ENCODE results near the gene PTGS2. TPM values are rescaled to one million over a fixed set of nuclear protein-coding genes. Genes with fewer than 3 reads are reported as not detected.

Gene PTGS2
- total and polyA plus RNA-seq, 2 of the 8 experiments (the other 6 are each of a cell fraction or from before 2014, with no cell fraction given) = 0.29 to 0.35 TPM

DNA sequence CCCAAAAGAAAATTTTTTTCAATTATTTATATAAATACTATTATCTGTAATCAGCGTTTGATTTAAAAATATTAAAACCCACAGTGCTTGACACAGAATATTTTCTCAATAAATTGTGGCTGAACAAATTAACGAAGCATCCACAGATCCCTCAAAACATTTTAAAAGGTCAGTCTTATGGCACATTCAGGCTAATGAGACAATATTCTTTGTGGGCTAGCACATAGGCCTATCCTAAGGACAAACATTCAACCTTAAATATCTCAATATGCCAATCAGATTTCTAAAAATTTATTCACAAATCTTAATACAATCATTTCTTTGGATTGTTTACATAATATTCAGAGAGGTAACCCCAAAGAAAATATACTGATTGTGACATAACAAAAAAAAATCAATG lies 8.1 kb downstream of the PTGS2 start:
- Histone ChIP-seq H2BK20ac (ENCODE audit: low read length) (no peak overlapping the region), H3K9me3 (ENCODE audit: insufficient read depth in 2 of 2, low read depth in 1 of 2, low read length in 1 of 2) (no peaks in the 10 kb centered on the region), H3K79me2 (ENCODE audit: control insufficient read depth in 1 of 2, insufficient read depth in 2 of 2, low read length in 2 of 2) (no peaks in the 10 kb centered on the region), H2BK12ac (ENCODE audit: low read depth, low read length) (no peak overlapping the region), H3K4ac (replicated peaks; ENCODE audit: insufficient read length, low read depth, low read length) (no peak overlapping the region), H3K18ac (ENCODE audit: extremely low read depth, low read length) (no peak overlapping the region), H4K20me1 (replicated peaks in 1 of 2; ENCODE audit: control insufficient read depth in 1 of 2, insufficient read depth in 2 of 2, low read length in 2 of 2) (no peaks in the 10 kb centered on the region), H2BK15ac (ENCODE audit: low read length) (no peak overlapping the region), H3K4me3 (ENCODE audit: extremely low read depth in 1 of 4, insufficient read depth in 2 of 4, low read depth in 3 of 4, low read length in 4 of 4) (no peak overlapping the region), H2BK120ac (replicated peaks; ENCODE audit: low read depth, low read length) (no peak overlapping the region), H3K36me3 (ENCODE audit: control insufficient read depth in 2 of 4, insufficient read depth in 4 of 4, low read length in 3 of 4) (no peaks in the 10 kb centered on the region), H3K4me1 (replicated peaks in 1 of 4; ENCODE audit: control insufficient read depth in 3 of 4, insufficient read depth in 4 of 4, low read length in 3 of 4) (no peaks in the 10 kb centered on the region), H4K5ac (ENCODE audit: insufficient read length, low read depth, low read length) (no peak overlapping the region), H4K8ac (ENCODE audit: extremely low read depth, insufficient read depth, low read length) (no peak overlapping the region), H3K14ac (ENCODE audit: insufficient read length) (no peak overlapping the region), H3K9ac (replicated peaks in 1 of 4; ENCODE audit: extremely low read depth in 1 of 4, low read depth in 3 of 4, low read length in 3 of 4) (no peak overlapping the region), H3K23ac (ENCODE audit: insufficient read length) (no peak overlapping the region), H3K23me2 (ENCODE audit: low read depth, low read length) (no peaks in the 10 kb centered on the region), H3K27ac (ENCODE audit: low read depth, low read length) (no peak overlapping the region), H3K79me1 (ENCODE audit: low read depth, low read length) (no peaks in the 10 kb centered on the region), H4K91ac (replicated peaks; ENCODE audit: insufficient read length, low read length) (no peak overlapping the region), H2BK5ac (ENCODE audit: low read depth, low read length) (no peak overlapping the region), H3K27me3 (replicated peaks in 1 of 4; ENCODE audit: control insufficient read depth in 3 of 4, extremely low read depth in 1 of 4, insufficient read depth in 3 of 4, low read length in 3 of 4) (no peaks in the 10 kb centered on the region), H3K4me2 (ENCODE audit: insufficient read depth in 1 of 2, low read depth in 2 of 2, low read length in 2 of 2) (no peak overlapping the region), H2AK5ac (ENCODE audit: low read depth, low read length) (no peak overlapping the region), H2AFZ (ENCODE audit: low read length) (no peak overlapping the region), H3K56ac (replicated peaks; ENCODE audit: insufficient read length, low read depth, low read length) (no peak overlapping the region)
- 89% methylated on average over 2 of the region's 2 CpGs; no CpG with 5 or more reads in 1 of the 2 experiments for WGBS, 2 experiments (ENCODE audit: extremely low coverage in 1 of 2, insufficient coverage in 1 of 2, insufficient read length in 1 of 2, insufficient replicate concordance in 2 of 2, low coverage in 1 of 2, low lambda C conversion rate in 2 of 2, missing lambda C conversion rate in 1 of 2)
- CTCF ChIA-PET (ENCODE audit: partially characterized antibody) = no interaction called here
- no peak for FAIRE-seq
- POLR2A ChIA-PET (ENCODE audit: partially characterized antibody) = no interaction called here
- no peak for DNase-seq (ENCODE audit: low read depth in 1 of 2, low spot score in 2 of 2)
- TF ChIP-seq JUN (IDR thresholded peaks at IDR 0.05; ENCODE audit: low read depth, low read length) (no peak), SIN3A (conservative IDR thresholded peaks at IDR 0.05 in 1 of 2, IDR thresholded peaks at IDR 0.05 in 1 of 2; ENCODE audit: low read depth in 1 of 2, low read length in 2 of 2) (no peak), GABPA (IDR thresholded peaks at IDR 0.05; ENCODE audit: borderline replicate concordance, insufficient read depth, low read length) (no peak), EGR1 (IDR thresholded peaks at IDR 0.05; ENCODE audit: borderline replicate concordance, low read depth, low read length) (no peak), HDAC2 (IDR thresholded peaks at IDR 0.05; ENCODE audit: borderline replicate concordance in 1 of 2, low read depth in 2 of 2, low read length in 2 of 2) (no peak), SP2 (IDR thresholded peaks at IDR 0.05; ENCODE audit: low read length) (no peak)
- TF ChIP-seq, protein P1, sequence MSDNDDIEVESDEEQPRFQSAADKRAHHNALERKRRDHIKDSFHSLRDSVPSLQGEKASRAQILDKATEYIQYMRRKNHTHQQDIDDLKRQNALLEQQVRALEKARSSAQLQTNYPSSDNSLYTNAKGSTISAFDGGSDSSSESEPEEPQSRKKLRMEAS (IDR thresholded peaks at IDR 0.05) = no peak
- TF ChIP-seq, protein P2, sequence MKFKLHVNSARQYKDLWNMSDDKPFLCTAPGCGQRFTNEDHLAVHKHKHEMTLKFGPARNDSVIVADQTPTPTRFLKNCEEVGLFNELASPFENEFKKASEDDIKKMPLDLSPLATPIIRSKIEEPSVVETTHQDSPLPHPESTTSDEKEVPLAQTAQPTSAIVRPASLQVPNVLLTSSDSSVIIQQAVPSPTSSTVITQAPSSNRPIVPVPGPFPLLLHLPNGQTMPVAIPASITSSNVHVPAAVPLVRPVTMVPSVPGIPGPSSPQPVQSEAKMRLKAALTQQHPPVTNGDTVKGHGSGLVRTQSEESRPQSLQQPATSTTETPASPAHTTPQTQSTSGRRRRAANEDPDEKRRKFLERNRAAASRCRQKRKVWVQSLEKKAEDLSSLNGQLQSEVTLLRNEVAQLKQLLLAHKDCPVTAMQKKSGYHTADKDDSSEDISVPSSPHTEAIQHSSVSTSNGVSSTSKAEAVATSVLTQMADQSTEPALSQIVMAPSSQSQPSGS (IDR thresholded peaks at IDR 0.05; ENCODE audit: low read length) = no peak
